SK-N-SH (cell line): ENCODE data around the gene RYR3.

Experiments
- CHD2 ChIP-seq: fragments of 150-350 bp; IDR thresholded peaks from 2 replicates; pipeline ENCODE4 v1.6.1; 2018; ENCODE audit warnings: low read length; ENCODE audit not compliant: partially characterized antibody
- ELF1 ChIP-seq: IDR thresholded peaks from 2 replicates; pipeline ENCODE4 v1.4.0; 2012
- EP300 ChIP-seq, 2 experiments: IDR thresholded peaks; 2 replicates each; pipeline versions ENCODE4 v1.4.0 to v1.6.1; 2012; ENCODE audit warnings: borderline replicate concordance in 1 of 2, low read depth in 1 of 2, low read length in 1 of 2
- EZH2phosphoT487 ChIP-seq: fragments of 200-600 bp; sonication (generic); IDR thresholded peaks from 2 replicates; pipeline ENCODE4 v1.6.1; 2017; ENCODE audit warnings: low read depth, mixed run types, mild to moderate bottlenecking, antibody characterized with exemption, moderate library complexity, borderline replicate concordance
- FOXM1 ChIP-seq: IDR thresholded peaks from 2 replicates; pipeline ENCODE4 v1.4.0; 2012; ENCODE audit warnings: low read depth, mild to moderate bottlenecking
- GATA2 ChIP-seq: sonication (generic); formaldehyde crosslinking; IDR thresholded peaks from 2 replicates; pipeline ENCODE4 v1.5.0; 2020; ENCODE audit warnings: mild to moderate bottlenecking, missing genetic modification reagents
- POLR2AphosphoS5 ChIP-seq: IDR thresholded peaks from 2 replicates; pipeline ENCODE4 v1.6.1; 2012; ENCODE audit warnings: low read depth, low read length
- RCOR1 ChIP-seq: fragments of 150-350 bp; IDR thresholded peaks from 2 replicates; pipeline ENCODE4 v1.6.1; 2017; ENCODE audit warnings: antibody characterized with exemption, low read length
- TEAD4 ChIP-seq: IDR thresholded peaks from 2 replicates; pipeline ENCODE4 v1.4.0; 2012; ENCODE audit warnings: mild to moderate bottlenecking, borderline replicate concordance; ENCODE audit not compliant: insufficient read depth
- YY1 ChIP-seq: IDR thresholded peaks from 2 replicates; pipeline ENCODE4 v1.4.0; 2012; ENCODE audit warnings: low read depth, mild to moderate bottlenecking
- TF ChIP-seq, protein P1 (sequence below): fragments of 150-350 bp; IDR thresholded peaks from 2 replicates; pipeline ENCODE4 v1.6.1; 2016; ENCODE audit warnings: mild to moderate bottlenecking, low read depth, low read length
- TF ChIP-seq, protein P2 (sequence below): fragments of 200-600 bp; sonication (generic); IDR thresholded peaks from 2 replicates; pipeline ENCODE4 v1.6.1; 2017; ENCODE audit warnings: antibody characterized with exemption, mild to moderate bottlenecking, moderate library complexity
- TF ChIP-seq, protein P3 (sequence below): fragments of 150-350 bp; IDR thresholded peaks from 2 replicates; pipeline ENCODE4 v1.6.1; 2017; ENCODE audit warnings: antibody characterized with exemption, low read length, low read depth, borderline replicate concordance
- TF ChIP-seq, protein P4 (sequence below): IDR thresholded peaks from 2 replicates; pipeline ENCODE4 v1.4.0; 2012; ENCODE audit warnings: low read depth, borderline replicate concordance

DNA sequence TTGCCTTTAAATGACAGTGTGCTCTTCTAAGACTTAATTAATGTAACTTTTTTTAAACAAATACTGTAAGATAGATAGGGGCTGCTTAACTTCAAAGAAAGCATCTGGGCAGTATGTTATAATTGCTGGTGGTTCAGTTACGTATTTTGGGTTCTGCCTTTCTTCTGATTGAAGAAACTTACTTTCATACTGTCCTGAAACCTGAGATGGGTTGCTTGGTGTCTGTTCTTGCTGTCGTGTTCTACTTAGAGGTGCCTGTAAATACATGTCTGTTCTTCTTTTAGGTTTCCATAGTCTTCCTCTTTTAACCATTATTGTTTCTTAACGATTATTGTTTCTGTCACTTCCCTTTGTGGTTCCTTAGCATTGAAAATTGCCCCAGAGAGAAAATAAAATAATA is 359.8 kb downstream of the RYR3 start:
- TF ChIP-seq, protein P1, sequence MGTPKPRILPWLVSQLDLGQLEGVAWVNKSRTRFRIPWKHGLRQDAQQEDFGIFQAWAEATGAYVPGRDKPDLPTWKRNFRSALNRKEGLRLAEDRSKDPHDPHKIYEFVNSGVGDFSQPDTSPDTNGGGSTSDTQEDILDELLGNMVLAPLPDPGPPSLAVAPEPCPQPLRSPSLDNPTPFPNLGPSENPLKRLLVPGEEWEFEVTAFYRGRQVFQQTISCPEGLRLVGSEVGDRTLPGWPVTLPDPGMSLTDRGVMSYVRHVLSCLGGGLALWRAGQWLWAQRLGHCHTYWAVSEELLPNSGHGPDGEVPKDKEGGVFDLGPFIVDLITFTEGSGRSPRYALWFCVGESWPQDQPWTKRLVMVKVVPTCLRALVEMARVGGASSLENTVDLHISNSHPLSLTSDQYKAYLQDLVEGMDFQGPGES, result no peak
- TF ChIP-seq, protein P2, sequence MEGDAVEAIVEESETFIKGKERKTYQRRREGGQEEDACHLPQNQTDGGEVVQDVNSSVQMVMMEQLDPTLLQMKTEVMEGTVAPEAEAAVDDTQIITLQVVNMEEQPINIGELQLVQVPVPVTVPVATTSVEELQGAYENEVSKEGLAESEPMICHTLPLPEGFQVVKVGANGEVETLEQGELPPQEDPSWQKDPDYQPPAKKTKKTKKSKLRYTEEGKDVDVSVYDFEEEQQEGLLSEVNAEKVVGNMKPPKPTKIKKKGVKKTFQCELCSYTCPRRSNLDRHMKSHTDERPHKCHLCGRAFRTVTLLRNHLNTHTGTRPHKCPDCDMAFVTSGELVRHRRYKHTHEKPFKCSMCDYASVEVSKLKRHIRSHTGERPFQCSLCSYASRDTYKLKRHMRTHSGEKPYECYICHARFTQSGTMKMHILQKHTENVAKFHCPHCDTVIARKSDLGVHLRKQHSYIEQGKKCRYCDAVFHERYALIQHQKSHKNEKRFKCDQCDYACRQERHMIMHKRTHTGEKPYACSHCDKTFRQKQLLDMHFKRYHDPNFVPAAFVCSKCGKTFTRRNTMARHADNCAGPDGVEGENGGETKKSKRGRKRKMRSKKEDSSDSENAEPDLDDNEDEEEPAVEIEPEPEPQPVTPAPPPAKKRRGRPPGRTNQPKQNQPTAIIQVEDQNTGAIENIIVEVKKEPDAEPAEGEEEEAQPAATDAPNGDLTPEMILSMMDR, result no peak
- TF ChIP-seq FOXM1 (no peak), TEAD4 (no peak), ELF1 (no peak), RCOR1 (no peak), YY1 (no peak), CHD2 (no peak), EZH2phosphoT487 (no peak), EP300 (IDR thresholded peaks at IDR 0.05; ENCODE audit: borderline replicate concordance in 1 of 2, low read depth in 1 of 2, low read length in 1 of 2) (no peak), GATA2 (CRISPR knock-in tag) (no peak), POLR2AphosphoS5 (no peak)
- TF ChIP-seq, protein P3, sequence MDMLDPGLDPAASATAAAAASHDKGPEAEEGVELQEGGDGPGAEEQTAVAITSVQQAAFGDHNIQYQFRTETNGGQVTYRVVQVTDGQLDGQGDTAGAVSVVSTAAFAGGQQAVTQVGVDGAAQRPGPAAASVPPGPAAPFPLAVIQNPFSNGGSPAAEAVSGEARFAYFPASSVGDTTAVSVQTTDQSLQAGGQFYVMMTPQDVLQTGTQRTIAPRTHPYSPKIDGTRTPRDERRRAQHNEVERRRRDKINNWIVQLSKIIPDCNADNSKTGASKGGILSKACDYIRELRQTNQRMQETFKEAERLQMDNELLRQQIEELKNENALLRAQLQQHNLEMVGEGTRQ, result no peak
- TF ChIP-seq, protein P4, sequence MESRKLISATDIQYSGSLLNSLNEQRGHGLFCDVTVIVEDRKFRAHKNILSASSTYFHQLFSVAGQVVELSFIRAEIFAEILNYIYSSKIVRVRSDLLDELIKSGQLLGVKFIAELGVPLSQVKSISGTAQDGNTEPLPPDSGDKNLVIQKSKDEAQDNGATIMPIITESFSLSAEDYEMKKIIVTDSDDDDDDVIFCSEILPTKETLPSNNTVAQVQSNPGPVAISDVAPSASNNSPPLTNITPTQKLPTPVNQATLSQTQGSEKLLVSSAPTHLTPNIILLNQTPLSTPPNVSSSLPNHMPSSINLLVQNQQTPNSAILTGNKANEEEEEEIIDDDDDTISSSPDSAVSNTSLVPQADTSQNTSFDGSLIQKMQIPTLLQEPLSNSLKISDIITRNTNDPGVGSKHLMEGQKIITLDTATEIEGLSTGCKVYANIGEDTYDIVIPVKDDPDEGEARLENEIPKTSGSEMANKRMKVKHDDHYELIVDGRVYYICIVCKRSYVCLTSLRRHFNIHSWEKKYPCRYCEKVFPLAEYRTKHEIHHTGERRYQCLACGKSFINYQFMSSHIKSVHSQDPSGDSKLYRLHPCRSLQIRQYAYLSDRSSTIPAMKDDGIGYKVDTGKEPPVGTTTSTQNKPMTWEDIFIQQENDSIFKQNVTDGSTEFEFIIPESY, result no peak
